Mucosa of rectum (tissue), 2 donors: ENCODE data around the gene TPM1.

ENCODE experiments used
- H3K27ac ChIP-seq, 2 donors: one replicate each; pipeline ENCODE4 v1.7.0; 2013; ENCODE audit warnings: inconsistent platforms in 2 of 2, low read depth in 2 of 2, low read length in 2 of 2
- H3K27me3 ChIP-seq, 2 donors: one replicate each; pipeline ENCODE4 v1.7.0; 2013; ENCODE audit warnings: low read length in 2 of 2; ENCODE audit not compliant: control insufficient read depth in 2 of 2, insufficient read depth in 2 of 2
- H3K36me3 ChIP-seq, 2 donors: one replicate each; pipeline ENCODE4 v1.7.0; 2013; ENCODE audit warnings: low read length in 2 of 2; ENCODE audit not compliant: control insufficient read depth in 2 of 2, insufficient read depth in 2 of 2
- H3K4me1 ChIP-seq, 2 donors: one replicate each; pipeline ENCODE4 v1.7.0; 2013; ENCODE audit warnings: low read length in 2 of 2, mild to moderate bottlenecking in 1 of 2; ENCODE audit not compliant: control insufficient read depth in 2 of 2, insufficient read depth in 2 of 2
- H3K4me3 ChIP-seq, 2 donors: one replicate each; pipeline ENCODE4 v1.7.0; 2013; ENCODE audit warnings: low read length in 2 of 2
- H3K9ac ChIP-seq, 2 donors: one replicate each; pipeline ENCODE4 v1.7.0; 2013; ENCODE audit warnings: low read length in 2 of 2, low read depth in 1 of 2, mild to moderate bottlenecking in 1 of 2
- H3K9me3 ChIP-seq, 2 donors: one replicate each; pipeline ENCODE4 v1.7.0; 2013; ENCODE audit warnings: low read length in 2 of 2; ENCODE audit not compliant: control insufficient read depth in 2 of 2
- donor health status: healthy.
- donor health status: Normal muscosa, but diverticular disease.

Gene TPM1

GRCh38 chr15:63015618-63016017 lies 26.9 kb upstream of the TPM1 start:
- Histone ChIP-seq H3K27me3 (no peaks in the 10 kb centered on the region), H3K36me3 (no peaks in the 10 kb centered on the region), H3K4me3 (no peak overlapping the region), H3K9ac (no peak overlapping the region), H3K27ac (no peak overlapping the region), H3K4me1 (no peaks in the 10 kb centered on the region), H3K9me3 (no peaks in the 10 kb centered on the region)

GRCh38 chr15:63016234-63016633 lies 26.3 kb upstream of the TPM1 start:
- H3K4me3 ChIP-seq: no peak overlapping the region
- H3K9ac ChIP-seq: no peak overlapping the region
- no peaks in the 10 kb centered on the region for H3K4me1 ChIP-seq
- H3K27ac ChIP-seq: no peak overlapping the region
- H3K36me3 ChIP-seq: no peaks in the 10 kb centered on the region
- H3K27me3 ChIP-seq: no peaks in the 10 kb centered on the region
- no peaks in the 10 kb centered on the region for H3K9me3 ChIP-seq

DNA sequence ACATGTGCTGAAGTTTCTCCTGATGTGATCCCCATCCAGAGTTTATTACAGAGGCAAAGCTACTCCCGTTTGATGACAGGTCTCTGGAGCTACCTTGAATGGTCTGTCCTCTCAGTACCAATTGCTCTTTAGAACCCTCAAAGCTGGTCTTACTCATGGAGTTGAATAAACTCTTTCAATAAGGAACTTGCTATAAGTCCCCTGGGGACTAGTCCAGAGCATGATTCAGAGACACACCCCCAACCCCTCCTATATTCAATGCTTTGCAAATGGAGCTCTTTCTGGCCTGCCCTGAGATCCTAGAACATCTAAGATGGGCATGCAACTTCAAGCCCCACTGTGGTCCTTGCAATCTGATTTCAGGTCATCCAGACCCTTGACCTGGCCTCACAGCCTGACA lies 23.9 kb upstream of the TPM1 start:
- no peaks in the 10 kb centered on the region for H3K36me3 ChIP-seq
- H3K4me1 ChIP-seq: no peaks in the 10 kb centered on the region
- no peak overlapping the region for H3K4me3 ChIP-seq
- no peak overlapping the region for H3K27ac ChIP-seq
- no peak overlapping the region for H3K9ac ChIP-seq
- no peaks in the 10 kb centered on the region for H3K27me3 ChIP-seq
- no peaks in the 10 kb centered on the region for H3K9me3 ChIP-seq

GRCh38 chr15:63019511-63020109 lies 22.9 kb upstream of the TPM1 start:
- no peaks in the 10 kb centered on the region for H3K36me3 ChIP-seq
- H3K4me1 ChIP-seq: no peaks in the 10 kb centered on the region
- no peak overlapping the region for H3K4me3 ChIP-seq
- no peaks in the 10 kb centered on the region for H3K27me3 ChIP-seq
- no peaks in the 10 kb centered on the region for H3K9me3 ChIP-seq
- no peak overlapping the region for H3K27ac ChIP-seq
- no peak overlapping the region for H3K9ac ChIP-seq

GRCh38 chr15:63020128-63020527 lies 22.4 kb upstream of the TPM1 start:
- Histone ChIP-seq H3K4me3 (no peak overlapping the region), H3K9me3 (no peaks in the 10 kb centered on the region), H3K4me1 (no peaks in the 10 kb centered on the region), H3K27ac (no peak overlapping the region), H3K27me3 (no peaks in the 10 kb centered on the region), H3K9ac (no peak overlapping the region), H3K36me3 (no peaks in the 10 kb centered on the region)

DNA sequence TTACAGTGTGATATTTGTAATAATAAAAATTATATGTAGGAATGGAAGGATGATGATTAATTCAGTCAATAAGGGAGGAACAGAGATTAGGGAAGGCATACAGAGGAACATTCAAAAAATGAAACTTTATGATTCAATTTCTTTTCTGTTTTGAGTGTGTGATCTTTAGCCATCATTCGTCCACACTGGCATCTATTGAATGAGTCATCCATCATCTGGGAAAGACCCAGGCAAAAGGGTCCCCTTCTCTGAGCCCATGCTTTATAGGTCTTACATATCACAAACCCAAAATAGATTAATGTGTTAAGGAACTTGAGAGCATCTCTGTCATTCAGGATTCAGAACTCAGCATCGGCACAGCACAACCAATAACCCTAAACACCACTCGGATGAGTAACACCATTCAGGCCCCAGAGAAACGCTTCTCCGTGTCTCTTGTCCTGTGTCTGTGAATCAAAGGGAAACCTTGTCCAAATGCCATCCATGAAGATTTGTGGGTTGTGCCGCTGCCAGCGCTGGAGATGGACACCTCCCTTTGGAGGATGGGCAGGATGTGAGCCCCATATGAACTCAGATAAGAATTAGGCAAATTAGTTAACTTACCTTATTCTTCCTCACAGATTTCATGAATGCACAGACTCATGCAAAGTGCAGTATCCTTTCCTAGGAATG lies 21.7 kb upstream of the TPM1 start:
- no peaks in the 10 kb centered on the region for H3K27me3 ChIP-seq
- H3K4me1 ChIP-seq: no peaks in the 10 kb centered on the region

DNA sequence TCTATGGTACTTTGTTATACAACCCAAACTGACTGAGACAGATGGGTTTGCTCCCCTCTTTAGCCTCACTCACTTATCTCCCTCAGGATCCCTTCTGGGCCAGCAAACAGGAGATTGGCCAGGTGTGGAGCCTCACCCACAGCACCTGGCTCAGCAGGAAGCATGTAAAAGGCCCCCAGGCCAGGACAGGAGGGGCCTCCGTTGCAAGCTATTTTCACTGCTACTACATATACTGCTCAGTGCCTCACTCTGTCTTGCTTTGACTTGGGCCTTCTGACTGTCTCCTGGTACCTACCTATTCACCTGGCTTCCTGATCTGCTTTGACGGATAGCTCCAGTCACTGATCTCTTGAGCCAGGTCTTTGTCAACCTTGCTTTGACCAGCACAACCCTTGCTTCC lies 20.4 kb upstream of the TPM1 start:
- H3K27me3 ChIP-seq: no peaks in the 10 kb centered on the region
- no peaks in the 10 kb centered on the region for H3K4me1 ChIP-seq
- no peak overlapping the region for H3K9ac ChIP-seq
- no peaks in the 10 kb centered on the region for H3K9me3 ChIP-seq
- H3K4me3 ChIP-seq: no peak overlapping the region
- no peaks in the 10 kb centered on the region for H3K36me3 ChIP-seq
- H3K27ac ChIP-seq: no peak overlapping the region

More for the DNA sequence above, 21.7 kb upstream of the TPM1 start:
- H3K9ac ChIP-seq: no peak overlapping the region
- no peaks in the 10 kb centered on the region for H3K9me3 ChIP-seq
- H3K36me3 ChIP-seq: no peaks in the 10 kb centered on the region
- H3K4me3 ChIP-seq: no peak overlapping the region
- no peak overlapping the region for H3K27ac ChIP-seq

DNA sequence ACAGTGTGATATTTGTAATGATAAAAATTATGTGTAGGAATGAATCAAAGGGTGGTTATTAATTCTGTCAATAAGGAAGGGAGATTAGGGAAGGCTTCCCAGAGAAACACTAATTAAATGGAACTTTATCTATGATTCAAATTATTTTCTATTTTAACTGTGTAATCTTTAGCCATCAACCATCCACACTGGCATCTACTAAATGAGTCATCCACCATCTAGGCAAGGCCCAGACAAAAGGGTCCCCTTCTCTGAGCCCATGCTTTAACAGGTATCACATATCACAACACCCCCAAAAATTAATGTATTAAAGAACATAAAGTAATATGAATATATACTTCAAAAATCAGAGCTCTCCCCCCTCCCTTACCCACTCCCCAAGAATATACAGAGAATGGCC lies 19.9 kb upstream of the TPM1 start:
- peaks cover 0 to 2% of the 10 kb centered on the region in 2 donors for H3K4me1 ChIP-seq
- no peaks in the 10 kb centered on the region for H3K36me3 ChIP-seq
- H3K27me3 ChIP-seq: no peaks in the 10 kb centered on the region
- no peak overlapping the region for H3K9ac ChIP-seq
- H3K27ac ChIP-seq: no peak overlapping the region
- no peak overlapping the region for H3K4me3 ChIP-seq
- no peaks in the 10 kb centered on the region for H3K9me3 ChIP-seq

DNA sequence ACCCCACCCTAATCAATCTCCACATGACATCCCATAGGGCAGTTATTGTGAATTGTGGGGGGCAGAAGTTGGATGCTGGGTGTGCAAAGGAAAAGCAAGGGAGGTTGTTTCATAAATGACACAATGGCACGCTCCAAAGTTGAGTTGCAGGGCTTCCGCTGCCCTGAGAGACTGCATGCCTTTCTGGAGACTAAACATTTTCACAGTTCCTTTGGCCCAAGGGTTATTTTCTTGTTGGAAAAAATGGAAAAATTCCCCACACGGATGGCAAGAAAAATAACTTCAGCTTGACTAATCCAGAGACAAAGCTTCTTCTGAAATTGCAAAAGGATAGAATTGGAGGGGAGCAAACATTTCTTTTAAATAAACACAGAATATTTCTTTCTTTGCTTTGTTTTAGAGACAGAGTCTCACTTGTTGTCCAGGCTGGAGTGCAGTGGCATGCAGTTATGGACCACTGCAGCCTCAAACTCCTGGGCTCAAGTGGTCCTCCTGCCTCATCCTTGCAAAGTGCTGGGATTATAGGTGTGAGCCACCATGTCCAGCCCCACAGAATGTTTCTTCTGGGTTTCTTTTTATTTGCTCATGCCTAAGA lies 19.1 kb upstream of the TPM1 start:
- peaks cover 0 to 9% of the 10 kb centered on the region in 2 donors for H3K4me1 ChIP-seq
- H3K27me3 ChIP-seq: no peaks in the 10 kb centered on the region
- H3K36me3 ChIP-seq: no peaks in the 10 kb centered on the region
- no peak overlapping the region for H3K9ac ChIP-seq
- H3K27ac ChIP-seq: no peak overlapping the region
- H3K4me3 ChIP-seq: no peak overlapping the region
- no peaks in the 10 kb centered on the region for H3K9me3 ChIP-seq

GRCh38 chr15:63025460-63025859 lies 17.1 kb upstream of the TPM1 start:
- no peak overlapping the region for H3K9ac ChIP-seq
- H3K36me3 ChIP-seq: no peaks in the 10 kb centered on the region
- H3K9me3 ChIP-seq: no peaks in the 10 kb centered on the region
- H3K27me3 ChIP-seq: no peaks in the 10 kb centered on the region
- H3K4me1 ChIP-seq: peaks cover 0 to 19% of the 10 kb centered on the region in 2 donors
- H3K27ac ChIP-seq: no peak overlapping the region
- no peak overlapping the region for H3K4me3 ChIP-seq
